ENCODE results near the gene FAM83E.
"Not testable (repeated sequence)": the region's sequence is repeated elsewhere in the genome, so short reads cannot be mapped to it uniquely, and the experiment has no call there.

Gene FAM83E

GRCh38 chr19:48614436-48615230, at the start of gene FAM83E:
Gene FAM83E, minus strand, starts transcription at chr19:48615076. Its CDS starts 1,704 bp downstream, at chr19:48613372.
- DNase-seq: no peak

GRCh38 chr19:48664476-48664875, 49.6 kb upstream of the FAM83E start:
- DNase-seq: no peak

DNA sequence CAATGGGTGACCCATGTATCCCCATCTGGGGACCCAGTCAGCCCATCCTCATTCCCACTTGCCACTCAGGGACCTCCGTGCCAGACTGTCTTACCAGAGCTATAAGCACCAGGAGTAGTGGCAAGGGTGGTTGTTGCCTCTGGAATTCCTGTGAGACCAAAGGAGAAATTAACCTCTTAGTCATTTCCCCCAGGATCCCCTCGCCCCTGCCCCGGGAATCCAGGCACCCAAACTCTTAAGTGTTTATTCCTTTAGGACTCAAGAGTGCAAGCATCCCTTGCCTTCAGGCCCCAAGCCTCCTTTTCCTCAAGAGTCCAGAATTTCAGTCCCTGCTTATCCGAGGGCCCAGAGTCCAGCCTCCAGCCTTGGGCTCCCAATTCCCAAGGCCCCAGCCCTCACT, 48.8 kb upstream of the FAM83E start:
- DNase-seq: no peak

DNA sequence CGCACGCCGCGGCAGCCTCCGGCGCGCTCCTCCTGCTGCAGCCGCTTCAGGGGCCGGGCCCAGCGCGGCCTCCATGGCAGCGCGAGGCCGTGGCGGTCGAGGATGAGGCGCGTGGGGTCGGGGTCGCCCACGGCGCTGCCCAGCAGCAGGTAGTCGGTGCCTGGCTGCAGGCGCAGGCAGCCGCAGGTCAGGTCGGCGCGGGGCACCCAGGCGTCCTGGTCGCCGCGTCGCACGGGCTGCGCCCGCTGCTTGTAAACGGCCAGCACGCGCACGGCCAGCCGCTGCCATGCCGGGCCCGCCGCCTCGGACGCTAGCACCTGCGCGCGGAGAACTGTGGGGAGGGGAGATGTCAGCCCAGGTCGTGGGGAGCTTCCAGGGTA, 46.8 kb upstream of the FAM83E start:
- no peak for DNase-seq

DNA sequence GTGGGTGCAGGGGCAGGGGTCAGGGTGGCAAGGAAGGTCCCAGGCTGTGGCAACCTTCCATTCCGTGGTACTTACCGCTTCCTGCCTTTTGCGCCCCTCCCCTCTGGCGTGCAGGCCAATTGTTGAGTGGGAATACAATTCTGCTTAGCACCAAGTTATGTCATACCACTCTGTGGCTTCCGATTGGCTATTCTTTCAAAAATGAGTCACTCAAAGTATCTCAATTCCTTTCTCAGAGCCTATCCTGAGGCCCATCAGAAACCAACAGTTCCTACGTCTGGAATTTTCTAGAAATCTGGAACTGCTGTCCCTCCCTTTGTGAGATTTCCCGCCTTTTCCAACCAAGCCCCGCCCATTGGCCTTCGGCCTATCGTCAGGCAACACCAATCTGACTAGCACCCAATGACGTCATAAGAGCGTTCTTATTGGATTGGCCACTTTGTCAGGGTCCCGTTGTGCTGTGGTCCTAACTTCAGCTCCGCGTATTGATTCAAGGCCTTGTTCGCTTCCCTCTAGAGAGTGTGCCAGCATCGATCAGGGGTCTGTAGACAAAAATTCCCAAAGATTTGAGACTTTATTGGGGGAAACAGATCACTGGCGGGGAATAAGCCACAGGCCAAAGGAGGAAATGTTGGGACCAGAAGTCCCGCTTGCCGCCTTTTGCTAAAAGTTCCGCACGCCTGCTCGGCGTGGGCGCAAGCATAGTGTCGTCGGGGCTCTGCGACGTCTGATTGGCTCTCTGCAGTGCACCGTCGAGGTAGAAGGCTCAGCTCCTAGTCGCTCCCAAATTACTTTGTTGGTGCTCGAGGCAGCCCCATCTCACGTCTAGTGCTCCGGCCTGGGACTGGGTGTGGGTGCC, 46.2 kb upstream of the FAM83E start:
- DNase-seq: peak; percentile 72

- no peak for DNase-seq
These were observed 44.9 kb upstream of the FAM83E start for GRCh38 chr19:48659768-48660167.

- DNase-seq: no peak
These were observed 43.6 kb upstream of the FAM83E start for GRCh38 chr19:48658483-48658882.

GRCh38 chr19:48657828-48658227, 43.0 kb upstream of the FAM83E start:
- DNase-seq: not testable (repeated sequence)

DNA sequence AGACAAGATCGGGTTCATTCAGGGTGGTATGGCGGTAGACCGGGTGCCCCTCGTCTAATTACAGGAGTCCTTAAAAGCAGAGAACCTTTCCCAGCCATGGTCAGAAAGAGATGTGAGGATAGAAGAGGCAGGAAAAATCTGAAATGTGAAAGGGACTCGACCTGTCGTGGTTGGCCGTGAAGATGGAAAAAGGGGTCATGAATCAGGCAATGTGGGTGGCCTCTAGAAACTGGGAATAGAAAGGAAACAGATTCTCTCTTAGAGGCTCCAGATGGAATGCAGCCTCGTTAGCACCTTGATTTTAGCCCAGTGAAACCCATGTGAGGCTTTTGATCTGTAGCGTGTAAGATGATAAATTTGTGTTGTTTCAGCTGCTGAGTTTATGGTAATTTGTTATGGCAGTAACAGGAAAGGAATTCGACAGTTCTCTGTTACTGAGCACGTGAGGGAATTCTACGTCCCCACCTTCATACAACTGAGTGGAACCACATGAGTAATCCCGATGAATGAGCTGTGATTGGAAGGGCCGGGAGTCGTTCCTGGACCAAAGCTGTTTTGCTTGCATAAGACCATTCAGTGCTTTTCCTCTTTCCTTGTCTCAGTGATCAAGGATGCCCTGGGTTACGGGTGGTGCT, 42.1 kb upstream of the FAM83E start:
- DNase-seq: no peak

DNA sequence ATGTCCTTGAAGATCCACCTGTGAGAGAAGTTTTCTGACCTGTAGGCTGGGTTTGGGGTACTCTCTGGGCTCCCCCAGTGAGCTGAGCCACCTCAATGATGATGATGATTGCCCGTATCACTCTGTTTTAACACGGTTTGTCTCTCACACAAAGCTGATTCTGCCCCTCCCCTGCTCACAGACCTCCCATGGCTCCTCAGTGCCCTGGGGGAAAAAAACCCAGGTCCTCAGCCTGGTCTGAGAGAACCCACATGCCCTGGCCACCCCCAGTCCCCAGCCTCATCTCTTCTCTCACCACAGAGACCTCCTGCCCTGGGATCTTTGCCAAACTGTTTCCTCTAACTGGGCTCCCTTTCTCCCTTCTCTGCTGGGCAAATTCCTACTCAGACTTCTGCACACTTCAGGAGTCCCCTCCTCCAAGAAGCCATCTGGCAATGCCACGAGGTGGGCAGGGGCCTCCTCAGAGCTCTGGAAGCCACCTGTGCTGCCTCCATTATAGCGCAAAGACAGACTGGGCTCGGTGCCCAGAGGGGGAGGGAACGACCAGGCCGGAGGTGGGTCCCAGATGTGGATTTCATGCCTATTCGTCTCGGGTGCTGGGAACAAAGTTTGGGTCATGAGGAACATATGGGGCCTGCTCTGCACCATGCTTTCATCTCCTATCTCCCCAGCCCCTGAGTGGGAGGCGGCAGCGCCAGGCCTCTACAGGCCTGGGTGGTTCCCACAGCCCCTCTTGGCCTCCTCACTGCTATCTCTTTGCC, 39.6 kb upstream of the FAM83E start:
- DNase-seq: no peak

- DNase-seq: no peak
These were observed 36.8 kb upstream of the FAM83E start for GRCh38 chr19:48651683-48652048.

GRCh38 chr19:48650974-48651682, 36.3 kb upstream of the FAM83E start:
- DNase-seq: no peak

- DNase-seq: no peak
These were observed 33.3 kb upstream of the FAM83E start for GRCh38 chr19:48648134-48648533.

GRCh38 chr19:48646722-48647216, 31.9 kb upstream of the FAM83E start:
- no peak for DNase-seq

- peak; percentile 89 for DNase-seq
These were observed 31.3 kb upstream of the FAM83E start, which contains the start of gene CA11 for GRCh38 chr19:48646001-48646721. Gene CA11, minus strand, starts transcription at chr19:48646187. Its CDS starts 555 bp downstream, at chr19:48645632.

GRCh38 chr19:48645620-48646000, 30.7 kb upstream of the FAM83E start:
- DNase-seq: no peak

DNA sequence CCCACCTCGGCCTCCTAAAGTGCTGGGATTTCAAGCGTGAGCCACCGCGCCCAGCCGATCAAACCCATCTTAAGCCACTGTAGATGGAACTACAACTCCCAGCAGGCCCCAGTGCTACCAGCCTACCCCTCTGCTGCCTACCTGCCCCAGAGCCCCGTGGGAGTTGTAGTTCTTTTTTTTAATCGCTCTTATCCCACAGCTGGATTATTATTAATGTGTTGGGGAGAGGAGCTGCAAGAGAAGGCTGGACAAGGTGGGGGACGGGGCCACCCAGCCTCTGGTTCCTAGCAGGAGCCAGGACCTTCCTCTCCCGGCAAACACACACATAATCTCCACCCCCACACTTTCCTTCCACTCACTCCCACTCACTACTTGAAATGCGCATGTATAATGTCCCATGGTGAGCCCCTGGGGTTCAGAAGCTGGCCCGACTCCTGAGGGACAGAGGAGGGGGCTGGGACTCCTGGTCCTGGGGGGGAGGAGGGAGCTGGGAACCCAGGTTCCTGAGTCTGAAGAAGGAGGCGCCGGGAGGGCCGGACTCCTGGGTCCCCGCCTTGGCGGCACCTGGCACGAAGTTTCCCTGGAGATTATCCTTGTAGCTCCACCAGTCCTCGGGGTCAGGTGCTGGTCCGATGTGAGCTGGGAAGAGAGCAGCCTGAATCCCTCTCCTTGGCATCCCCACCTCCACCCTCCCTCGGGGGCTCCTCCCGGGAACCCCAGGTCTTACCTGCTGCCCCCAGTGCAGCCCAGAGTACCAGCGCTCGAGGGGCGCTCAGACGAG, 30.2 kb upstream of the FAM83E start:
- peak; percentile 65 for DNase-seq

- no peak for DNase-seq
These were observed 29.5 kb upstream of the FAM83E start for GRCh38 chr19:48644355-48644754.

GRCh38 chr19:48642862-48643261, 28.0 kb upstream of the FAM83E start:
- DNase-seq: no peak

DNA sequence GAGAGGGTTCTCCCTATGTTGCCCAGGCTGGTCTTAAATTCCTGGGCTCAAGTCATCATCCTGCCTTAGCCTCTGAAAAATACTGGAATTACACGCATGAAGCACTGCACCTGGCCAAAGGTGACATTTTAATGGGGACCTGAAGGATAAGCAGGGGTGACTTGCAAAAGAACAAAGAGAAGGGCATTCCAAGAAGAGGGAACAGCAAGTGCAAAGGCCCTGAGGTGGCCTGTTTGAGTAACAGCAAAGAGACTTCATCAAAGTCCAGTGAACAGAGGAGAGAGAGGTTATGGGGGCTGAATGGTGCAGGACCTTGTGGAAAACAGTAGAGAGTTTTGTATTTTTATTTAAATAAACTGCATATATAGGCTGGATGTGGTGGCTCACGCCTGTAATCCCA, 27.0 kb upstream of the FAM83E start:
- DNase-seq: no peak

All from stimulated activated naive CD4-positive, alpha-beta T cell treated with Interleukin-2 at 50 U/mL for 16 hours (primary cell).